ENCODE measurements around the gene CERS5.
A peak's percentile ranks its signal among the peaks of the same experiment; 100 is the strongest.
"Not testable (repeated sequence)": the region's sequence is repeated elsewhere in the genome, so short reads cannot be mapped to it uniquely, and the experiment has no call there.

The CERS5 gene

DNA sequence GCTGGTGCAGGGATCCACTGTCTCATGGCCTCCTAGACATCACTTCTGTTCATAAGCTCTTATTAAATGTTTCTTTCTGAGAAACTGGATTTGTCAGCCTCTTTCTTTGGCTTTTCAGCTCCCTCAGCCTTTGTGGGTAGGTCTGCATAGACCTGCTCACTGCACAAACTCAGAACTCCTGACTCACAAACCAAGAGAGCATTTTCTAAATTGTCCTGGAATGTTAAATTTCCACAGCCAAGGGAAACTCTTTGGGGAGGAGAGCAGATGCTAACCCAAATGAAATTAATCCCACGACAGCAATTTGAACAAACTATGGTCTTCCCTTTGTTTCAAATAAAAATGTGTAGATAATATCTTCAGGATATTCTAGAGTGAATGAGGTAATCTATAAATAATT is 19.5 kb upstream of the CERS5 start:
- no peak for DNase-seq

- DNase-seq = no peak
These were observed 18.9 kb upstream of the CERS5 start for GRCh38 chr12:50185970-50186663.

DNA sequence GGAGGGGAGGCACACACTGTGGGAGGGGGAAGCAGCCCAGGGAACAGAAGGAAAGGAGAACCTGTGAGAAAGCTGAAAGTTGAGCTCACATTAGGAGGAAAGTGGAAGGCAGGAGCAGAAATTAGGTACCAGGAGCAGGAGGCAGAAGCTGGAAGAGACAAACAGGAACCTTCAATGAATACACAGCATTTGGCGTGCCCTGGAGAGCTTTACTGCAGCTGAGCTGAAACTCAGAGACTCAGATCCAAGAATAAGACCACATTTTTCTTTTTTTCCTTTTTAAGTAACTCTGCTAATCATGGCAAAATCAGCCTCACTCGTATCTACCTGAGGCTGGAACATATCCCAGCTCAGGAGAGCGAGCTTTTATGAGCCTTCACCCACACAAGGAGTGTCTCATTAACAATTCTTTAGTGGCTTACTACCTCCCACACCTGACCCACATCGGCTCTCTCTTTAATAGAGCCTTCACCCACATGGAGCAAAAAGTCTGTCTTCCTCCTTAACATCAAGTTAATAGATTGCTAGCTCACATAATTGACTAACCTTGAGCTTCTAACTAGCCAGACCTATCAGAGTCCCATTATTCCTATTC is 18.2 kb upstream of the CERS5 start:
- no peak for DNase-seq

GRCh38 chr12:50184261-50184660 is 17.1 kb upstream of the CERS5 start:
- DNase-seq = no peak

DNA sequence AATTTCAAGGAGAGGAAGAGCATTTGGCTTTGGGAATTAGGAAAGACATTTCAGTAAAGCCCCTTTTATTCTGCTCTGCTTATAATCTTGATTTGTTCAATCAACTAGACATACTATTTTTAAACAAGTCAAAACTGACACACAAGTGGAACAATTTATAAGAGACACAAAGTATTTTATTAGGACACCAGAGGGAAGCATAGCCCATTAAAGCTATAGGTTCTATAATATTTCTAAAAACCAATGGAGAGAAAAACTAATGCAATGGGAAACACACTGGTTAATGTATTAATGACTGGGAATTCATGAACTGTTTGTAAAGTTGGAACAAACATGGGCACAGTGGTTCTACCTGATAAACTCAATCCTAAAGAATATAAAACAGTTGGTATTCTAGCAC is 15.3 kb upstream of the CERS5 start:
- no peak for DNase-seq

GRCh38 chr12:50181691-50182090 is 14.5 kb upstream of the CERS5 start:
- no peak for DNase-seq

DNA sequence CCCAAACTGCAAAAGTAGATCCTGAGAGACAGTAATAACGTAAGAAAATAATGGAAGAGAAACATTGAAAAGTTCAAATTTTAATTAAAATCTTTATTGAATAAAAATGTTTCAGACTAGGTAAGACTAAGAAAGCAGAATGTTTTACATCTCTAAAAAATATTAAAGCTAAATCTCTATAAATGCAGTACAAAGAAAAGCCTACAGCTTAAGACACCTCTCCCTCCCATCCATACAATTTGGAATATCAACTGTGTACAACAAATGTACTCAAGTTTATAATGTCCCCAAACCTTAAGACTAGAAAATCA is 8.5 kb upstream of the CERS5 start:
- DNase-seq = no peak

GRCh38 chr12:50174971-50175715 is 8.0 kb upstream of the CERS5 start:
- no peak for DNase-seq

GRCh38 chr12:50166799-50167048 is 445 bp downstream of the CERS5 start:
- peak; percentile 58 for DNase-seq

GRCh38 chr12:50164963-50165362 is 2.2 kb downstream of the CERS5 start:
- no peak for DNase-seq

DNA sequence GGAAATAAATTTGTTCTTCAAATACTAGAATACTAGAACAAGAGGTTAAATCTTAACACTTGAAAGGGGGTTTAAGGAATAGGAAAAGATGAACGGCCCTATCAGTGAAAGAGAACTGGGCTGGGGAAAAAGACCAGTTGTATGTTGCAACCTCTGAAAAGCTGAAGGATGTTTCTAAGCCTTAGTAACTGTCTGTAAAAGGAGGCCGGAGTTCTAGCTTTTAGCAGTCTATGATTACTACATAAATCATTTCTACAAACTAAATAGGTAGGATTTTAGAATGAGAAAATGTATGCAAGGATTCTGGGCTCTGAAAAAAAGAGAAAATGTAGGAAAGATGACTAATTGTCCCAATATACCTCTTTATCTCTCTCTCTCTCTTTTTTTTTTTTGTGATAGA is 4.9 kb downstream of the CERS5 start:
- DNase-seq = no peak

DNA sequence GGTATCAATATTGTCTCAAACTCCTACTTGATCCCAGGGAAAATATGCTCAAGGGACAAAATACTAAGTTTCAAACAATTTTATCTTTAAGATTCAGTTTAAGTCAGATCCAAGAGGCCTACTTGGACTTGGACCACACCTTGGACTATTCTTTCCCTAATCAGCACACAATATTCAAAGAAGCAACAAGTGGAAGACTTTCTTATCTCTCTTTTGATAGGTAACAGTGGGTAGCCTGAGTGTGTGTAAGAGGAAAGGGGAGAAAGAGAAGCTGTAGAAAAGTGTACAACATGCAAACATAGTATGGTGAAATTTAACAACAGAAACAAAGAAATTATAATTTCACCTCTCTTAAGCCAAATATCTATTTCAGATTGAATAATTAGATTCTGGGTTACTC is 6.5 kb downstream of the CERS5 start:
- DNase-seq = no peak

GRCh38 chr12:50157259-50157658 is 9.9 kb downstream of the CERS5 start:
- DNase-seq = no peak

GRCh38 chr12:50156641-50157040 is 10.5 kb downstream of the CERS5 start:
- DNase-seq = no peak

DNA sequence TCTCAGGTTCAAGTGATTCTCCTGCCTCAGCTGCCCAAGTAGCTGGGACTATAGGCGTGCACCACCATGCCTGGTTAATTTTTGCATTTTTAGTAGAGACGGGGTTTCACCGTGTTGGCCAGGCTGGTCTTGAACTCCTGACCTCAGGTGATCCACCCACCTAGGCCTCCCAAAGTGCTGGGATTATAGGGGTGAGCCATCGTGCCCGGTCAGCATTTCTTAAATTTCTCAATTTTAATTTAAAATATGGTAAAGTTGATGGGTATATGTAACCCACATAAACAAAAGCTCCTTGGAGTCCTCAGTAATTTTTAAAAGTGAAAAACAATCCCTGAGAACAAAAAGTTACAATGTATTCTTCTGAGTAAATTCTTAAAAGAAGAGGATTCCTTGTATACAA is 12.2 kb downstream of the CERS5 start:
- DNase-seq = not testable (repeated sequence)

DNA sequence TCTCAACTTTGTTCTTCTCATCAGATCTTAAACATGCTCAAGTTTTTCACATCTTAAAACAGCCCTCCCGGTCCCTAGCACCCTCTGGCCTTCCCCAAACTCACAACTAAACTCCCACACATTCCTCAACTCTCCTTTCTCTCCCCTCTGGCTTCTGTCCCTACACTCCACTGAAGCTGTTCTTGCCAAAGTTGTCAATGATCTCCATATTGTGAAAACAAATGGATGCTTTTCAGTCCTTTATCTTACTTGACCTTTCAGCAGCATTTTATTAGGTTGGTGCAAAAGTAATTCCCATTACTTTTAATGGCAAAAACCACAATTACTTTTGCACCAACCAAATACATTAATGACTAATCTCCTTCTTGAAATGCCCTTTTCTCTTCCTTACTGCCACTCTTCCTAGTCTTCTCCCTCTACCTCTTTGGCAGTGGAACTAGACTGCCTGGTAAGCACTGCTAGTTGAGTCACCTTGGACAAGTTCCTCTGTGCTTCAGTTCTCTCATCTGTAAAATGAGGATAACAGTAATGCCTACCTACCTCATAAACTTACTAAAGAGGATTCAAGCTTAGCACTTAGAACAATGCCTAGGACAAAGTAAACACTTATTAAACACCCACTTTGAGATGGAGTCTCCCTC is 16.0 kb downstream of the CERS5 start:
- no peak for DNase-seq

DNA sequence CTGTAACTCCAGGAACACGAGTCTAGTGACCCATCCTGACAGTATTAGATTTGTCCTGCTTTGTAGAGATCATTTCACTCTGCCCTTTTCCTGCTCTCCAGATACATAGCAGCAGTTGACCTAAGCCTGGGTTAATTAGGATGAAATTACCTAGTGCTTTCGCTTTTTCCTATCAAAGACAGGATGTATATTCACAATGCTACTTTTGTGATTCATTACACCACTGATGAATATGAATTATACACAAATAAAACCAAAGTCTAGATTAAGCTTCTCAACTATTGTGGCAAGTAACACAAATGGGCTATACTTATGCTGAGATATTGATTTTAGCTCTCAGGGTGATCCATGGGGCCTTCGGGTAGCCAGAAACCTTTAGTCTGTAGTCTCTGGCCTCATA is 17.9 kb downstream of the CERS5 start:
- no peak for DNase-seq

GRCh38 chr12:50148011-50148410 is 19.2 kb downstream of the CERS5 start:
- not testable (repeated sequence) for DNase-seq

DNA sequence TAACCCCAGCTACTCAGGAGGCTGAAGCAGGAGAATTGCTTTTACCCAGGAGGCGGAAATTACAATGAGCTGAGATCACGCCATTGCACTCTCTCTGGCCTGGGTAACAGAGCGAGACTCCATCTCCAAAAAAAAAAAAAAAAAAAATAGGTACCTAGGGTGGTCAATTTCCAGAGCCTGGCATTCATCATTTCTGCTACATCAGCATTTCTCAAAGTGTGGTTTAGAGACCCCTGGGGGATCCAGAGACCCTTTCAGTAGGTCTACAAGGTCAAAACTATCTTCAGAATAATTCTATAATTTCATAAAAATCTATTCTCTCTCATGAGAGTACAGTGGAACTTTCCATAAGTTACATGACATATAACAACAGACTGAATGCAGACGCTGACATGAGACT is 19.9 kb downstream of the CERS5 start:
- DNase-seq = no peak

DNA sequence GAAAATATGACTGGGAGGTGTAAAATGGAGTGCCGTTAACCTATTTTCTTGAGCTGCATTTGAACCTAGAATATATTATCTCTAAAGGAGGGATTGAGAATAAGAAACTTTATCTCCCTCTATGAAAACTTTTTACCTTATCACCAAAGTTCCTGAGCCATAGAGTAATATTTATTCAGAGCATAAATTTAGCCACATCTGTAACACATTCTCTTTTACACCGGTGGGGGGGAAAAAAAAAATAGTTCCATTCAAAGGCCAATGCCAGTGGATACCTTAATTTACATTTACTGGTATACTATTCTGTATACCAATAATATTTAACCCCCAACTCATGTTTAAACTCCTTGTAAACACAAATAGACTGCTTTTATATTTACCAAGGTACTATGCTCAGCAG is 21.7 kb downstream of the CERS5 start:
- no peak for DNase-seq

DNA sequence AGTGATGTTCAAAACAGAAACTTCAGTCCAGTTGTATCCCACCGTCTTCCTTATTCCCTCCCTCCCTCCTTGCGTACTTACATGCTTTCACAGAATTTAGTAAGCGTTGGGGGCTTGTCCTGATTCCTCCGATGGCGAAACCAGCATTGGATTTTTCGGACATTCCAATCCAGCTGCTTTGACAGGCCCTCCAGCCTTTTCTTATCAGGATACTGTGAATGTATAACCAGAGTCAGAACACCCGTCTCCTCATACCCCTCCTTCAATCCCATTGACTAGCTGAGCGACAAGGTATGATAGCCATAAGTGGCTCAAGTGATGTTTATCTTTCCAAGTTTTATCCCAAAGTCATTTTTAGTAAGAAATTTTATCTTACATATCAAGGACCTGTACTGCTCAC is 24.2 kb downstream of the CERS5 start:
- DNase-seq = no peak

DNA sequence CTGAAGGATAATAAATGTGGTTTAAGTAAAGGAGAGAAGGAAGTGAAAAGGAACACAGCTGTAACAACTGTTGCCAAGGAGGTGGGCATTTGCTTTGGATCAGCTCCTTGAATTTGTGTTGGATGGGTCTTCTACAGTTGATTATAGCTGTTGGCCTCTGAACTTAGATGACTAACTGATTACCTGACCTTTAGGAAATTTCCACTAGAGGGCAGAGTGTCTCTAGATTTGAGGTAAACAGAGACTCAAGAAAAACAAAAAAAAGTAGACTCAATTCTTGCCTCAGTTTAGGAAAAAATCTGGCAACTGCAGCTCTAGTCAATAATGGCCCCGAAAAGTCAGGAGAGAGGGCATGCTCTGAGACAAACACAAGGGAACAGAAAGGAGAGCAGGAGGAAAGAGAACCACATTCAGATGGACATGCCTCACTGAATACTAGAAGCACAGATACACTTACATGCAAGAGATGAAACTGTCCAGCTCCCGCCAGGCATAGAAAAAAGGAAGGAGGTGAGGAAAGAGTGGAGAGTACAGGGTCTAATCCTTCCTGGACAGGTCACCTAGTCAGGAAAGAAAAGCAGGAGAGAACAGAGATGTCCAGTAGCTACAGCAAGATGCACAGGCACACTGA is 34.5 kb downstream of the CERS5 start:
- no peak for DNase-seq

DNA sequence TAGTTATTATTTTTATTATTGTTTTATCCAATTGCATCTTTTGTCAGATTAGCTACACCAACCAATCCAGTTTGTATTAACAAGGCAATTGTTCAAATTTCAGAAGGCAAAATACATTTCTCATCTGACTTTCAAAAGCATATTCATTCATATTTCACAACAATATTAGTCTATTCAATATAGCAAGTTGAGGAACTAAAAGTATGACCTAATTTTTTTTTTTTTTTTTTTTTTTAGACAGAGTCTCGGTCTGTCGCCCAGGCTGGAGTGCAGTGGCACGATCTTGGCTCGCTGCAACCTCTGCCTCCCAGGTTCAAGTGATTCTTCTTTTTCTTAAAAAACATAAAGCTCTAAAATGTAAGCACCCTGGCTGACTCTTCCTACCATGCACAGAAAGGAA is 37.9 kb downstream of the CERS5 start:
- no peak for DNase-seq

DNA sequence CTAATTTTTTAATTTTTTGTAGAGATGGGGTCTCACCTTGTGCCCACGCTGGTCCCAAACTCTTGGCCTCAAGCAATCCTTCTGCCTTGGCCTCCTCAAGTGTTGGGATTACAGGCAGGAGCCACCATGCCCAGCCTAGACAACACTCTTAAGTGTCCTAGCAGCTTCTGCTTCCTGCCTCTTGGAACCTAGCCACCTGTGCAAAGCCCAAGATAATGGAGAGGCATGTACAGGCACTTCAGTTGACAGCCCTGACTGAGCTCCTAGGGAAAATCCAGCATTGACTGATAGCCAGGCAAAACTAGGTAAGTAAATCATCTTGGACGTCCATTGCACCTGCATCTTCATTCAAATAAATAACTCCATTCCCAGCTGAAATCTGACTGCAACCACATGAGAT is 39.6 kb downstream of the CERS5 start:
- no peak for DNase-seq
